Heart right ventricle (tissue), 16 donors: ENCODE data around the gene OGA. TPM values are rescaled to one million over a fixed set of nuclear protein-coding genes. Genes with fewer than 3 reads are reported as not detected.
"Not testable (repeated sequence)": the region's sequence is repeated elsewhere in the genome, so short reads cannot be mapped to it uniquely, and the experiment has no call there.

Experiments
- ATAC-seq, 8 donors: fragments of 200-7000 bp; cut with Tn5 transposase; one replicate each; pipeline ENCODE4 v1.9.1; 2020; ENCODE audit warnings: mild to moderate bottlenecking in 8 of 8, moderate library complexity in 8 of 8, moderate number of reproducible peaks in 1 of 8
- DNase-seq, 2 donors: peaks; one replicate each; pipeline ENCODE4 v3.0.0-alpha.2; 2020
- H3K27ac ChIP-seq, 10 donors: fragments of 200-600 bp; sonication (generic) in 2 of 10; one replicate each; pipeline versions ENCODE4 v1.5.0 to v1.8.0; 2020 to 2022; ENCODE audit warnings: mild to moderate bottlenecking in 3 of 10
- H3K27me3 ChIP-seq, 7 donors: fragments of 200-600 bp; one replicate each; pipeline ENCODE4 v1.8.0; 2021 to 2022; ENCODE audit warnings: mild to moderate bottlenecking in 2 of 7
- H3K36me3 ChIP-seq, 9 donors: fragments of 200-600 bp; sonication (generic) in 1 of 9; one replicate each; pipeline versions ENCODE4 v1.5.0 to v1.8.0; 2020 to 2022; ENCODE audit warnings: mild to moderate bottlenecking in 2 of 9
- H3K4me1 ChIP-seq, 9 donors: fragments of 200-600 bp; sonication (generic) in 1 of 9; one replicate each; pipeline versions ENCODE4 v1.5.0 to v1.8.0; 2020 to 2022; ENCODE audit warnings: mild to moderate bottlenecking in 4 of 9
- H3K4me3 ChIP-seq, 10 donors: fragments of 200-600 bp; sonication (generic) in 2 of 10; one replicate each; pipeline versions ENCODE4 v1.5.0 to v1.8.0; 2020 to 2022; ENCODE audit warnings: mild to moderate bottlenecking in 7 of 10, moderate library complexity in 2 of 10
- H3K9me3 ChIP-seq, 11 donors: fragments of 200-600 bp in 10 of 11; sonication (generic) in 2 of 11; one replicate each; pipeline versions ENCODE4 v1.5.0 to v1.8.0; 2013 to 2022; ENCODE audit warnings: mild to moderate bottlenecking in 2 of 11, control low read depth in 1 of 11, moderate library complexity in 1 of 11
- CTCF ChIP-seq, 9 donors: fragments of 200-600 bp; sonication (generic) in 2 of 9; IDR thresholded peaks; one replicate each; pipeline versions ENCODE4 v1.5.0 to v1.8.0; 2021 to 2022; ENCODE audit warnings: antibody characterized with exemption in 9 of 9, mild to moderate bottlenecking in 5 of 9, moderate library complexity in 1 of 9
- WGBS, 2 donors: extraction: QIAGEN DNeasy Blood & Tissue Kit; methylation state at CpG; one replicate each; pipeline ENCODE4 v1.1.7; 2013; ENCODE audit warnings: inconsistent platforms in 1 of 2; 5-methylcytosine and 5-hydroxymethylcytosine counted together
- intact Hi-C, 10 donors: fragments of 100-400 bp; cut with DNase I; formaldehyde crosslinking; loops; one replicate each; pipeline versions ENCODE4 v1.11.1 to v1.14.2; 2022
- polyA plus RNA-seq, 2 donors: library from polyadenylated mRNA; stranded (reverse); fragments of 200-250 nt; gene quantifications; one replicate each; pipeline ENCODE4 v1.2.3, GENCODE V29; 2013
- total RNA-seq, 10 donors: library from RNA; stranded (reverse); fragmentation: NEBNext Ultra II Directional in 3 of 10; extraction: Animal tissue kit (Norgen Biotek cat#: 25700) in 3 of 10; gene quantifications; one replicate each; pipeline versions ENCODE4 v1.2.1 to v1.2.4, GENCODE V29; 2021 to 2023
- donor health status: Arrhythmogenic right ventricular cardiomyopathy.
- donor health status: ischemic (EF 13 %, LVEDD 7.1; RV severe dilation, severe dysfunction).
- donor health status: healthy with polysubstance abuse.
- donor health status: DM: no; HTN: yes; CAD: no.
- donor health status: DM: no; HTN: no; CAD: no.
- donor health status: ischemic (EF 25% LVEDD 6.9; RV normal size, moderate dysfunction).
- donor health status: ischemic (EF 25% LVEDD 5.7; RV mildly dilated, moderate dysfunction).
- donor health status: healthy.
- donor health status: DM: yes; HTN: yes; CAD: no.
- donor health status: Ischemic cardiomyopathy.
- donor health status: ischemic (EF 35%, LVEDD 5.7; RV mildly dilated, moderate dysfunction).
- donor health status: nonischemic (EF 11% LVEDD 7.7; RV severe dilation, severe dysfunction).
- donor health status: DM: yes; HTN: yes; CAD: no.
- donor health status: PGD.
- donor health status: ischemic (EF 29% LVEDD 5.4; RV normal size, mild dysfunction).
- donor health status: nonischemic (EF 23%, LVEDD 6.1; RV moderate dilation, normal function).

Gene OGA
- total and polyA plus RNA-seq, 12 donors = 28.7 to 146 (median 116) TPM

GRCh38 chr10:101797403-101798059 is 20.7 kb downstream of the OGA start:
- DNase-seq (no peak), ATAC-seq (peak in 1 of 8 donors; percentile 45)

DNA sequence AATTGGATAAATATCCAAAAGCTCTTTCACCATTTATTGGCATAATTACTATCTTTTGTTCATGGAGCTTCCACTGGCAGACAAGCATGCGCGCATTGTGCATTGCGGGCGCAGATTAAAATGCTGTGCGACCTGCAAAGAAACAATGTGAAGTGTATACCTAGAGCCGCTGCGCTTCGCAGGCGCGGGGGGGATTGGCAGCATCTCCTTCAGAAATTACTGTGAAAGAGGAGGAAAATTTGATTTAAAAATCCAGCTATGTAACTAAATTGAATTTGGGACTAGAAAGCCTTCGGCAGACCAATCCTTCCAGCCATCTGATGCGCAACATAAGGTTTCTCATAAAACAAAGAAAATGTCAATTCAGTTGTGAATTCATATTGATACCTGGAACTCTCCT is 24.7 kb downstream of the OGA start:
- Histone ChIP-seq H3K9me3 (no peaks in the 10 kb centered on the region), H3K4me1 (peaks cover 0 to 20% (median 7%) of the 10 kb centered on the region in 9 donors), H3K27me3 (no peaks in the 10 kb centered on the region), H3K36me3 (peaks cover 0 to 100% (median 94%) of the 10 kb centered on the region in 9 donors), H3K4me3 (no peak overlapping the region), H3K27ac (no peak overlapping the region)
- DNase-seq = no peak
- no peak for ATAC-seq
- 98% methylated on average over 12 of the region's 12 CpGs for WGBS, 2 donors
- TF ChIP-seq CTCF (IDR thresholded peaks at IDR 0.05) = no peak
- intact Hi-C loops = no loop called here

More at GRCh38 chr10:101797403-101798059, 20.7 kb downstream of the OGA start:
- intact Hi-C loops = no loop called here
- Histone ChIP-seq H3K9me3 (no peaks in the 10 kb centered on the region), H3K4me1 (peaks cover 0 to 23% (median 10%) of the 10 kb centered on the region in 9 donors), H3K27ac (no peak overlapping the region), H3K27me3 (no peaks in the 10 kb centered on the region), H3K4me3 (no peak overlapping the region), H3K36me3 (peaks cover 0 to 100% (median 93%) of the 10 kb centered on the region in 9 donors)
- 59 to 65% methylated on average over 4 of the region's 4 CpGs for WGBS, 2 donors
- no peak for TF ChIP-seq CTCF (IDR thresholded peaks at IDR 0.05)

DNA sequence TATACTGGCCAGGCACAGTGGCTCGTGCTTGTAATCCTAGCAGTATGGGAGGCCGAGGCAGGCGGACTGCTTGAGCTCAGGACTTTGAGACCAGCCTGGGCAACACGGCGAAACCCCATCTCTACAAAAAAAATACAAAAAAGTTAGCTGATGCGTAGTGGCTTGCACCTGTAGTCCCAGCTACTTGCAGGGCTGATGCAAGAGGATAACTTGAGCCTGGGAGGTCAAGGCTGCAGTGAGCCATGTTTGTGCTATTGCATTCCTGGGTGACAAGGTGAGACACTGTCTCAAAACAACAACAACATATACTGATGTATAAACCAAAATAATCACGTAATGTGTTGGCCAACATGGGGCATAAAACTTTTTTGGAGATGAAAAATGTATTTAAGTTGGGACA is 28.6 kb downstream of the OGA start:
- WGBS, 2 donors = 93 to 94% methylated on average over 7 of the region's 7 CpGs
- intact Hi-C loops = no loop called here
- Histone ChIP-seq H3K4me1 (peaks cover 0 to 7% (median 0%) of the 10 kb centered on the region in 9 donors), H3K9me3 (no peaks in the 10 kb centered on the region), H3K27ac (no peak overlapping the region), H3K27me3 (no peaks in the 10 kb centered on the region), H3K4me3 (no peak overlapping the region), H3K36me3 (peaks cover 0 to 100% (median 89%) of the 10 kb centered on the region in 9 donors)
- TF ChIP-seq CTCF (IDR thresholded peaks at IDR 0.05) = no peak
- DNase-seq = no peak
- no peak for ATAC-seq

DNA sequence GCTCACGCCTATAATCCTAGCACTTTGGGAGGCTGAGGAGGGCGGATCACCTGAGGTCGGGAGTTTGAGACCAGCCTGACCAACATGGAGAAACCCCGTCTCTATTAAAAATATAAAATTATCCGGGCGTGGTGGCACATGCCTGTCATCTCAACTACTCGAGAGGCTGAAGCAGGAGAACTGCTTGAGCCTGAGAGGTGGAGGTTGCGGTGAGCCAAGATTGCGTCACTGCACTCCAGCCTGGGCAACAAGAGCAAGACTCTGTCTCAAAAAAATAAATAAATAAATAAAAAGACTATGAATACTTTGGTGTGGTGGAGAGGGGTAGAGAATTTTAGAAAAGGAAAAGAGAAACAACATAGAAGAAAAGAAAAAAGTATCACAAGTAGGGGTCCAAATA is 29.0 kb downstream of the OGA start:
- H3K27ac ChIP-seq, DNase-seq, intact Hi-C loops, H3K4me3 ChIP-seq, ATAC-seq, H3K9me3 ChIP-seq, H3K27me3 ChIP-seq: not testable (repeated sequence)
- WGBS, 2 donors = 88 to 92% methylated on average over 9 of the region's 9 CpGs
- H3K36me3 ChIP-seq = peaks cover 0 to 100% (median 89%) of the 10 kb centered on the region in 9 donors
- peaks cover 0 to 11% (median 3%) of the 10 kb centered on the region in 9 donors for H3K4me1 ChIP-seq

- H3K4me3 ChIP-seq = no peak overlapping the region
- DNase-seq (no peak), ATAC-seq (no peak)
- peaks cover 0 to 72% (median 58%) of the 10 kb centered on the region in 9 donors for H3K36me3 ChIP-seq
- WGBS, 2 donors = 73 to 78% methylated on average over 2 of the region's 2 CpGs
- H3K9me3 ChIP-seq = no peaks in the 10 kb centered on the region
- TF ChIP-seq CTCF (IDR thresholded peaks at IDR 0.05) = no peak
- H3K27me3 ChIP-seq = no peaks in the 10 kb centered on the region
- peaks cover 0 to 42% (median 20%) of the 10 kb centered on the region in 9 donors for H3K4me1 ChIP-seq
- intact Hi-C loops = no loop called here
- H3K27ac ChIP-seq = no peak overlapping the region
Measured at GRCh38 chr10:101785801-101786200, 32.4 kb downstream of the OGA start.
